Fibroblast of the aortic adventitia (primary cell): Measurements from ENCODE around the gene ZNF385B. TPM values are rescaled to one million over a fixed set of nuclear protein-coding genes. Genes with fewer than 3 reads are reported as not detected.

Source experiments
- DNase-seq: peaks from one replicate; pipeline ENCODE4 v3.0.0-alpha.2; 2010; ENCODE audit warnings: low read depth
- H3K4me3 ChIP-seq: 2 replicates; pipeline ENCODE4 v1.5.1; 2011; ENCODE audit warnings: low read depth, mild to moderate bottlenecking, control low read depth, low read length, moderate library complexity
- total RNA-seq: library from RNA; depleted of rRNA; stranded (reverse); fragments of >200 nt; gene quantifications from 2 replicates; pipeline ENCODE4 v1.2.3, GENCODE V29; 2012; ENCODE audit warnings: low replicate concordance
- TF ChIP-seq, protein P1 (sequence below): IDR thresholded peaks from 2 replicates; pipeline ENCODE4 v1.5.1; 2011; ENCODE audit warnings: mild to moderate bottlenecking, low read length, control low read depth, inconsistent platforms; ENCODE audit not compliant: insufficient read depth

Gene ZNF385B
- total RNA-seq, 1 donor = 4.8 TPM

DNA sequence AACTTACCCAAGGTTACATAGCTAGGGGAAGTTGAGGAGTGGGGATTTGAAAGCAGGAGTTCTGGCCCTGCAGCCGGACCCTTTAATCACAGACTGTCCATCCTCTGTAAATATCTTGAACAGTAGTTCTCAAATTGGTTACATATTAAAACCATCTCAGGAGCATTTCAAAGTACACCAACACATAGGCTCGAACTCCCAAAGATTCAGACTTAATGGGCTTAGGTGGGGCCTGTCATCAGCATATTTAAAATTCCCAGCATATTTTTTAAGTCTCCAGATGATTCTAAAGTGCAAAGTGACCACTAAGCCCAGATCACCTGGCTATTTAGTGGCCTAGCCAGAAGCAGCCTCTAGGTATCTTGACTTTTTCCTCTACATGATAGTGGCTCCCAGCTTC lies 192.2 kb downstream of the ZNF385B start:
- DNase-seq = no peak
- no peak overlapping the region for H3K4me3 ChIP-seq
- TF ChIP-seq, protein P1, sequence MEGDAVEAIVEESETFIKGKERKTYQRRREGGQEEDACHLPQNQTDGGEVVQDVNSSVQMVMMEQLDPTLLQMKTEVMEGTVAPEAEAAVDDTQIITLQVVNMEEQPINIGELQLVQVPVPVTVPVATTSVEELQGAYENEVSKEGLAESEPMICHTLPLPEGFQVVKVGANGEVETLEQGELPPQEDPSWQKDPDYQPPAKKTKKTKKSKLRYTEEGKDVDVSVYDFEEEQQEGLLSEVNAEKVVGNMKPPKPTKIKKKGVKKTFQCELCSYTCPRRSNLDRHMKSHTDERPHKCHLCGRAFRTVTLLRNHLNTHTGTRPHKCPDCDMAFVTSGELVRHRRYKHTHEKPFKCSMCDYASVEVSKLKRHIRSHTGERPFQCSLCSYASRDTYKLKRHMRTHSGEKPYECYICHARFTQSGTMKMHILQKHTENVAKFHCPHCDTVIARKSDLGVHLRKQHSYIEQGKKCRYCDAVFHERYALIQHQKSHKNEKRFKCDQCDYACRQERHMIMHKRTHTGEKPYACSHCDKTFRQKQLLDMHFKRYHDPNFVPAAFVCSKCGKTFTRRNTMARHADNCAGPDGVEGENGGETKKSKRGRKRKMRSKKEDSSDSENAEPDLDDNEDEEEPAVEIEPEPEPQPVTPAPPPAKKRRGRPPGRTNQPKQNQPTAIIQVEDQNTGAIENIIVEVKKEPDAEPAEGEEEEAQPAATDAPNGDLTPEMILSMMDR = no peak

DNA sequence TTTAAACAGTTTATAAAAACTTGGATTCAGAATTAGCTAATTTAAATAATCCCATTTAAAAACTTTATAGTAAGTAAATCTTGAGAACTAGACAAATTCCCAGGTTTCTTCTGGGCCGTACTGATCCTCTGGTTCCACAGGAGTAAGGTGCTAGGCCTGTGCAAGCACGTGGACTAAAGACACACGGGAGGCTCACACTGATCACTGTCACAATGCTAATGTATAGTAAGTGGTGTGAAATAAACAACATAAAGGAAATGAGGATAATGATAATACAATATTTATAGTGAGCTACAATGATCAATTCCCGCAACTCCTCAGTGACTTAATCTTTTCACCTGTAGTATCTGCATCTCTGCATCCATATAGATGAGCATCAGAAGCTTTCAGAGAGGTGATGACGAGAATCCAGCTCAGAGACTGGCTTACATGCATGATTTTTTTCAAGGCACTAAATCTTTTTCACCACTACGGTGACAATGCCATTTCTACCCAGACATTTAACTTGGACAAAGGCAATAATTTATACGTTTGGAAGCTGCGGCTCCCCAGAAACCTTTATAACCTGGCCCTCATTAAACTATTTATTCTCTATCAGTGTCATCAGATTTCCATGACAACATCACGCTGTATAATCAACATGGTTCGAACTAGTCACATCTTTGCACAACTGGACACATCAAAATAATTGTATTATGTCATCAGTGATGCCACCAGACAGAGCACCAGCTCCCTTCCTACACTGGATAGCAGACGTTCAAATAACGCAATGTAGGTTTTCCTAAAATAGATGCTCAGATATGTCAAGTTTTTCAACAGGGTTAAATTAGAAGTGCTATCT lies 196.2 kb downstream of the ZNF385B start:
- no peak overlapping the region for H3K4me3 ChIP-seq
- DNase-seq = no peak
- TF ChIP-seq, protein P1 = no peak

DNA sequence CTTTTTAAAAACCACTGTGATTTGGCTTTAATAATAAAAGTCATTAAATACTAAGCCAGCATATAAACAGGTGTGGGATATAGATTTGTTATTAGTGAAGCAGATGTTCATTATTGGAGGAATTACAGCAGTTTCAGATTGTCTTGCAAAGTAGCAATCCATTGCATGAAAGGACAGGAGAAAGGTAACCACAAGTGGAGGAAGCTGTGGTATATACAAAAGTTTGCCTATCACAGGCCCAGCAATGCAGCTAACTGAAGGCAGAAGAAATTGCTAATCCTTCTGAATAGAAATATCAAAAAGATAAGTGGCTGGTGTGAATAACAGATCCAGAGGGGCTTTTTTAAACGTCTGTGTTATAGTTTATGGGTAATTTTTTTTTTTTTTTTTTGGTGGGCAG lies 199.4 kb downstream of the ZNF385B start:
- TF ChIP-seq, protein P1 = no peak
- no peak overlapping the region for H3K4me3 ChIP-seq
- no peak for DNase-seq

DNA sequence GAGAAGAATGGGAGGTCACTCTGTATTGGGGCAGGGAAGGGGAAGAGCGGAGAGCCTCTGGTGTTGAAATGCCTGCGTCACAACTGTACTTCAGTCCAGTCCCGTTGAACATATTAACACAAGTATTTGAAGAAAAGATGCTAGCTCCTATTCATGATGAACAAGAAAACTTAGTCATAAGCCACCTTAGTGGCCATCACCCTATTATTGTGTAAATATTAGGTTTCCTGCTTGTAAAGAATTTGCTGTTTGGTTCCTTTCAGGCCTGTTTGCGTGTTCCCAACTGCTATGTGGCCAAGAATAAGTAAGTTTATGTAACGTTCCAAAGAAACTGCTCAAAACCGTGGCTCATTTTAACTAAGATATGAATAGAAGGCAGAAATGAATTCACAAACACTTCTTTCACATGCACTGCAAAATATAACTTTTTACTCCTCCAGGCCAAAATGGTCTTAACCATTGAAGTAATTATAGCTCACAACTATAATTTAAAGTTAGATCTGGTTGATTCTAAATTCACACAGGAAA lies 204.3 kb downstream of the ZNF385B start:
- TF ChIP-seq, protein P1 = no peak
- no peak overlapping the region for H3K4me3 ChIP-seq
- no peak for DNase-seq

DNA sequence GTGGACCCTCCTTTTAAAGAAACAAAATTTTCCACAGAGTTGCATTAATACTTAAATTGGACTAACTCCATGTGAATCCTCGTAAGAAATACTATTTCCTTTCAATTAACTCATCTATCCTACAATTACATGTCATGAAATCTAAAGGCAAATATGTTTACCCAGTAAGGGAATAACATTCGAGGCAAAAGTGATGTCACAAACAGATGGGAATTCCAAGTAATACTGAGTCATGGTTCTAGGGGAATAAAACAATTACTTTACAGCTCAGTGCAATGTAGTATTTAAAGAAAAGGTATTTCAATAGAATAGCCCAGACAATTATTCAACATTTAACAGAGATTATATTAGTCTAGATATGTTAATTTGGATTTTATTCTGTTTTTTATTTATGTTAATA lies 205.8 kb downstream of the ZNF385B start:
- no peak overlapping the region for H3K4me3 ChIP-seq
- peak; percentile 40 for DNase-seq
- TF ChIP-seq, protein P1 = no peak

DNA sequence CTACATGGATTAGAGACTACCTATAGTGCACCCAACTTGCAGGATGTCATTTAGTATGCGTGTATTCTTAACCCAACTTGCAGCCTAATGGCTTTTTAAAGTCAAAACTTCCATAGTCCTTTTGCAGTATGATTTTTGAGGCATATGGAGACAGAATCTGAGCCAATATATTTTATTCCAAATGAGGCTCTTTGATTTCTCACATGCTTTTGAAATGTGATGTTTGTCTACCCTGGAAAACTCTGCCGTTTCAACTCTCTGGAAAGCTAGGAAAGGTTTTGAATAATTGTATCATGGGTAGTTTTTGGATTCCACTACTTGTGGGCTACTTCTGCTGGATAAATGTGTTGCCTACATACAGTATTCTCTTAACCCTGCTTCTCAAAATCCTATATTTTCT lies 206.6 kb downstream of the ZNF385B start:
- DNase-seq = no peak
- TF ChIP-seq, protein P1 = no peak
- no peak overlapping the region for H3K4me3 ChIP-seq
